Osteoblast (primary cell): ENCODE data around the gene STAT5B. TPM values are rescaled to one million over a fixed set of nuclear protein-coding genes. Genes with fewer than 3 reads are reported as not detected.

Experiments used
- DNase-seq: peaks from one replicate; pipeline ENCODE4 v3.0.0; 2011; ENCODE audit warnings: low spot score, mixed read lengths; ENCODE audit not compliant: insufficient read length; ENCODE audit errors: missing footprints
- H2AFZ ChIP-seq: 2 replicates; pipeline ENCODE4 v1.6.0; 2011; ENCODE audit warnings: mild to moderate bottlenecking, low read length
- H3K27ac ChIP-seq: 2 replicates; pipeline ENCODE4 v1.5.1; 2011; ENCODE audit warnings: mild to moderate bottlenecking, low read depth, low read length, moderate library complexity
- H3K27me3 ChIP-seq: 2 replicates; pipeline ENCODE4 v1.6.0; 2012; ENCODE audit warnings: mild to moderate bottlenecking, control low read depth, inconsistent platforms, low read length, moderate library complexity; ENCODE audit not compliant: insufficient read depth
- H3K36me3 ChIP-seq: 2 replicates; pipeline ENCODE4 v1.5.1; 2011; ENCODE audit warnings: mild to moderate bottlenecking, low read length, control low read depth, moderate library complexity; ENCODE audit not compliant: insufficient read depth
- H3K4me1 ChIP-seq: 2 replicates; pipeline ENCODE4 v1.5.1; 2011; ENCODE audit warnings: mild to moderate bottlenecking, low read length, control low read depth, moderate library complexity; ENCODE audit not compliant: insufficient read depth
- H3K4me2 ChIP-seq: 2 replicates; pipeline ENCODE4 v1.6.0; 2011; ENCODE audit warnings: mild to moderate bottlenecking, low read length; ENCODE audit not compliant: insufficient read depth
- H3K4me3 ChIP-seq: fragments of 200-600 bp; sonication (generic); 3 replicates; pipeline ENCODE4 v1.5.1; 2012; ENCODE audit warnings: mild to moderate bottlenecking, low read length, inconsistent platforms; ENCODE audit not compliant: insufficient read depth
- H3K79me2 ChIP-seq: 2 replicates; pipeline ENCODE4 v1.6.0; 2012; ENCODE audit warnings: mild to moderate bottlenecking, low read length, control low read depth, inconsistent platforms; ENCODE audit not compliant: insufficient read depth
- H3K9me3 ChIP-seq: 2 replicates; pipeline ENCODE4 v1.5.1; 2011; ENCODE audit warnings: low read depth, low read length, control low read depth
- H4K20me1 ChIP-seq: 2 replicates; pipeline ENCODE4 v1.6.0; 2012; ENCODE audit warnings: mild to moderate bottlenecking, low read length, control low read depth; ENCODE audit not compliant: insufficient read depth
- CTCF ChIP-seq: IDR thresholded peaks from 2 replicates; pipeline ENCODE4 v1.5.1; 2011; ENCODE audit warnings: mild to moderate bottlenecking, low read depth, low read length, moderate library complexity; ENCODE audit errors: extremely low read depth
- total RNA-seq: library from RNA; depleted of rRNA; stranded (reverse); fragments of >200 nt; gene quantifications from 2 replicates; pipeline ENCODE4 v1.2.3, GENCODE V29; 2012

Gene STAT5B
- total RNA-seq, 1 donor = 22.8 TPM

GRCh38 chr17:42203354-42203753, 72.8 kb downstream of the STAT5B start:
- no peak for DNase-seq
- no peak overlapping the region for H3K27ac ChIP-seq
- no peaks in the 10 kb centered on the region for H3K27me3 ChIP-seq
- no peak overlapping the region for H3K4me2 ChIP-seq
- H2AFZ ChIP-seq = no peak overlapping the region
- no peaks in the 10 kb centered on the region for H3K4me1 ChIP-seq
- no peaks in the 10 kb centered on the region for H3K79me2 ChIP-seq
- TF ChIP-seq CTCF = no peak
- H4K20me1 ChIP-seq = no peaks in the 10 kb centered on the region
- H3K9me3 ChIP-seq = no peaks in the 10 kb centered on the region
- H3K4me3 ChIP-seq = no peak overlapping the region
- H3K36me3 ChIP-seq = peaks cover 35% of the 10 kb centered on the region

- Histone ChIP-seq H3K4me1 (no peaks in the 10 kb centered on the region), H3K4me3 (no peak overlapping the region), H3K27ac (no peak overlapping the region), H3K9me3 (no peaks in the 10 kb centered on the region), H3K4me2 (no peak overlapping the region), H3K27me3 (no peaks in the 10 kb centered on the region), H3K36me3 (peaks cover 35% of the 10 kb centered on the region), H2AFZ (no peak overlapping the region), H4K20me1 (no peaks in the 10 kb centered on the region), H3K79me2 (no peaks in the 10 kb centered on the region)
- DNase-seq = no peak
- TF ChIP-seq CTCF = no peak
Measured at GRCh38 chr17:42202696-42203095, 73.5 kb downstream of the STAT5B start.

- H3K79me2 ChIP-seq = no peaks in the 10 kb centered on the region
- no peak for DNase-seq
- no peak overlapping the region for H2AFZ ChIP-seq
- H3K27me3 ChIP-seq = no peaks in the 10 kb centered on the region
- H3K27ac ChIP-seq = no peak overlapping the region
- TF ChIP-seq CTCF = no peak
- H3K4me1 ChIP-seq = no peaks in the 10 kb centered on the region
- no peaks in the 10 kb centered on the region for H3K9me3 ChIP-seq
- H3K4me3 ChIP-seq = no peak overlapping the region
- no peak overlapping the region for H3K4me2 ChIP-seq
- H4K20me1 ChIP-seq = no peaks in the 10 kb centered on the region
- peaks cover 29% of the 10 kb centered on the region for H3K36me3 ChIP-seq
Measured at GRCh38 chr17:42202159-42202558, 74.0 kb downstream of the STAT5B start.

DNA sequence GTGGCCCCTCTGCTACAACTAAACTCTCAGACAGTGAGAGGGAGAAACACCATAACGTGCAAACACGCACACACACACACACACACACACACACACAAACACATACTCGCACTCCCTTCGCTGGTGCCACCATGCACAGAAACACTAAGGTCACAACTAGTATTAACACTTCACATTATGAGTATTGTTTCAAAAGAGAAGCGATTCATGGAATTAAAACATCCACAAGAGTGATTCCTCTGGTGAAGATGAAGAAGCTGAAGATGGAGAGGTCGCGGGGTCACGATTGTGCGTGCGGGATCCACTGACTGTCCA, 74.8 kb downstream of the STAT5B start:
- no peak overlapping the region for H3K4me2 ChIP-seq
- H4K20me1 ChIP-seq = no peaks in the 10 kb centered on the region
- H3K9me3 ChIP-seq = no peaks in the 10 kb centered on the region
- no peak overlapping the region for H3K27ac ChIP-seq
- H3K4me3 ChIP-seq = no peak overlapping the region
- no peak overlapping the region for H2AFZ ChIP-seq
- H3K79me2 ChIP-seq = no peaks in the 10 kb centered on the region
- no peaks in the 10 kb centered on the region for H3K4me1 ChIP-seq
- no peaks in the 10 kb centered on the region for H3K27me3 ChIP-seq
- DNase-seq = no peak
- no peak for TF ChIP-seq CTCF
- peaks cover 26% of the 10 kb centered on the region for H3K36me3 ChIP-seq
